ENCODE data around the gene ORM2. TPM values are rescaled to one million over a fixed set of nuclear protein-coding genes. Genes with fewer than 3 reads are reported as not detected.

The ORM2 gene
- total and polyA plus RNA-seq, 2 of the 8 experiments (the other 6 are each of a cell fraction or from before 2014, with no cell fraction given): 1.3 TPM; not detected in 1

DNA sequence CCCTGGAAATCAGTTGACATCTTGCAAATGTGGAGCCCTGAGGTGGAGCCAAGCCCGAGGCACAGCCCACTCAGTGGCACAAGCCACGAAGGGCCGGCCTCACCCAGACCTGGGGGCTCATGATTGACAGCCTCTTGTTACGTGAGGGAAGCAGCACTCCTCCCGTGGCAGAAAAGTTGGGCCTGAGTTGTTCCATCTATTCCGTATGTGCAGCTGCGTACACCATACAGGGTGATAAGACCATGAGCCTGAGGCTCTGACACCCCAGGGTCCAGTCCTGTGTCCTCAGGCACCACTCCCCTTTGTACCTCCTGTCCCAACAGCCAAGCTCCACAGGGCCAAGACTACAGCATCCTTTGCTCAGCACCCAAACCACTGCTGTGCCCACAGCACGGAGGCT lies 1.9 kb upstream of the ORM2 start:
- FAIRE-seq: no peak
- POLR2A ChIA-PET (ENCODE audit: partially characterized antibody): interaction anchor here (1.1 kb wide), 1 partner anchor 9 kb away, joined by 3 read pairs; no protein-coding TSS in a partner anchor

More for the DNA sequence above, 1.9 kb upstream of the ORM2 start:
- no peak overlapping the region for H3K18ac ChIP-seq (ENCODE audit: extremely low read depth, low read length)
- no peaks in the 10 kb centered on the region for H3K79me2 ChIP-seq (ENCODE audit: control insufficient read depth in 1 of 2, insufficient read depth in 2 of 2, low read length in 2 of 2)
- H2BK12ac ChIP-seq (ENCODE audit: low read depth, low read length): no peak overlapping the region
- H2BK15ac ChIP-seq (ENCODE audit: low read length): no peak overlapping the region
- no peak overlapping the region for H3K23ac ChIP-seq (ENCODE audit: insufficient read length)
- no peak overlapping the region; the same call in 1 of the 2 replicates for H2AK5ac ChIP-seq (ENCODE audit: low read depth, low read length)
- no peak overlapping the region for H4K91ac ChIP-seq (replicated peaks; ENCODE audit: insufficient read length, low read length)
- peaks cover 0 to 4% of the 10 kb centered on the region in 2 experiments; a peak in 1 of 4 replicates for H3K9me3 ChIP-seq (ENCODE audit: insufficient read depth in 2 of 2, low read depth in 1 of 2, low read length in 1 of 2)
- no peak overlapping the region for H3K56ac ChIP-seq (replicated peaks; ENCODE audit: insufficient read length, low read depth, low read length)
- DNase-seq (ENCODE audit: low read depth in 1 of 2, low spot score in 2 of 2): no peak
- no peaks in the 10 kb centered on the region for H3K27me3 ChIP-seq (replicated peaks in 1 of 4; ENCODE audit: control insufficient read depth in 3 of 4, extremely low read depth in 1 of 4, insufficient read depth in 3 of 4, low read length in 3 of 4)
- H3K23me2 ChIP-seq (ENCODE audit: low read depth, low read length): no peaks in the 10 kb centered on the region
- no peak overlapping the region for H2BK20ac ChIP-seq (ENCODE audit: low read length)
- no peak overlapping the region for H4K8ac ChIP-seq (ENCODE audit: extremely low read depth, insufficient read depth, low read length)
- no peaks in the 10 kb centered on the region for H4K20me1 ChIP-seq (replicated peaks in 1 of 2; ENCODE audit: control insufficient read depth in 1 of 2, insufficient read depth in 2 of 2, low read length in 2 of 2)
- no peak overlapping the region for H3K27ac ChIP-seq (ENCODE audit: low read depth, low read length)
- TF ChIP-seq, protein P1, sequence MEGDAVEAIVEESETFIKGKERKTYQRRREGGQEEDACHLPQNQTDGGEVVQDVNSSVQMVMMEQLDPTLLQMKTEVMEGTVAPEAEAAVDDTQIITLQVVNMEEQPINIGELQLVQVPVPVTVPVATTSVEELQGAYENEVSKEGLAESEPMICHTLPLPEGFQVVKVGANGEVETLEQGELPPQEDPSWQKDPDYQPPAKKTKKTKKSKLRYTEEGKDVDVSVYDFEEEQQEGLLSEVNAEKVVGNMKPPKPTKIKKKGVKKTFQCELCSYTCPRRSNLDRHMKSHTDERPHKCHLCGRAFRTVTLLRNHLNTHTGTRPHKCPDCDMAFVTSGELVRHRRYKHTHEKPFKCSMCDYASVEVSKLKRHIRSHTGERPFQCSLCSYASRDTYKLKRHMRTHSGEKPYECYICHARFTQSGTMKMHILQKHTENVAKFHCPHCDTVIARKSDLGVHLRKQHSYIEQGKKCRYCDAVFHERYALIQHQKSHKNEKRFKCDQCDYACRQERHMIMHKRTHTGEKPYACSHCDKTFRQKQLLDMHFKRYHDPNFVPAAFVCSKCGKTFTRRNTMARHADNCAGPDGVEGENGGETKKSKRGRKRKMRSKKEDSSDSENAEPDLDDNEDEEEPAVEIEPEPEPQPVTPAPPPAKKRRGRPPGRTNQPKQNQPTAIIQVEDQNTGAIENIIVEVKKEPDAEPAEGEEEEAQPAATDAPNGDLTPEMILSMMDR (IDR thresholded peaks at IDR 0.05; ENCODE audit: control extremely low read depth in 1 of 3, insufficient read depth in 1 of 3, low read depth in 1 of 3, low read length in 3 of 3): no peak
- no peak for TF ChIP-seq TAF1 (IDR thresholded peaks at IDR 0.05; ENCODE audit: low read depth, low read length)
- no peak for TF ChIP-seq EZH2 (IDR thresholded peaks at IDR 0.05; ENCODE audit: low read depth, low read length, severe bottlenecking)
- no peak for TF ChIP-seq TBP (IDR thresholded peaks at IDR 0.05; ENCODE audit: low read depth, low read length)
- no peak for TF ChIP-seq POLR2A (IDR thresholded peaks at IDR 0.05; ENCODE audit: control extremely low read depth in 1 of 2, low read depth in 2 of 2, low read length in 2 of 2)
- no peak for TF ChIP-seq CBX8 (IDR thresholded peaks at IDR 0.05; ENCODE audit: borderline replicate concordance, low read depth, low read length)
- TF ChIP-seq SRF (IDR thresholded peaks at IDR 0.05; ENCODE audit: low read depth, low read length): no peak
- TF ChIP-seq SUZ12 (IDR thresholded peaks at IDR 0.05; ENCODE audit: low read length): no peak
- H3K4ac ChIP-seq (replicated peaks; ENCODE audit: insufficient read length, low read depth, low read length): no peak overlapping the region
- no peak overlapping the region for H3K4me2 ChIP-seq (ENCODE audit: insufficient read depth in 1 of 2, low read depth in 2 of 2, low read length in 2 of 2)
- no peak overlapping the region for H3K9ac ChIP-seq (replicated peaks in 1 of 4; ENCODE audit: extremely low read depth in 1 of 4, low read depth in 3 of 4, low read length in 3 of 4)
- H3K14ac ChIP-seq (ENCODE audit: insufficient read length): no peak overlapping the region
- no peak overlapping the region for H2BK120ac ChIP-seq (replicated peaks; ENCODE audit: low read depth, low read length)
- H2BK5ac ChIP-seq (ENCODE audit: low read depth, low read length): no peak overlapping the region
- H2AFZ ChIP-seq (ENCODE audit: low read length): no peak overlapping the region
- no peak overlapping the region for H3K4me3 ChIP-seq (ENCODE audit: extremely low read depth in 1 of 4, insufficient read depth in 2 of 4, low read depth in 3 of 4, low read length in 4 of 4)
- no peaks in the 10 kb centered on the region for H3K79me1 ChIP-seq (ENCODE audit: low read depth, low read length)
- 0 out of 7 replicates have a peak, but pooled peaks cover 0 to 2% (median 0%) of the 10 kb centered on the region in 4 experiments for H3K4me1 ChIP-seq (replicated peaks in 1 of 4; ENCODE audit: control insufficient read depth in 3 of 4, insufficient read depth in 4 of 4, low read length in 3 of 4)
- H3K36me3 ChIP-seq (ENCODE audit: control insufficient read depth in 2 of 4, insufficient read depth in 4 of 4, low read length in 3 of 4): peaks cover 0 to 2% (median 0%) of the 10 kb centered on the region in 4 experiments; a peak in 1 of 8 replicates
- no peak overlapping the region for H4K5ac ChIP-seq (ENCODE audit: insufficient read length, low read depth, low read length)
- 97% methylated on average over 8 of the region's 8 CpGs; no CpG with 5 or more reads in 1 of the 2 experiments for WGBS, 2 experiments (ENCODE audit: extremely low coverage in 1 of 2, insufficient coverage in 1 of 2, insufficient read length in 1 of 2, insufficient replicate concordance in 2 of 2, low coverage in 1 of 2, low lambda C conversion rate in 2 of 2, missing lambda C conversion rate in 1 of 2)
- CTCF ChIA-PET (ENCODE audit: partially characterized antibody): no interaction called here
